H1 (cell line): ENCODE results near the gene SMAD1.

Source experiments
- ATF2 ChIP-seq: IDR thresholded peaks from 2 replicates; pipeline ENCODE4 v1.6.1; 2012; ENCODE audit warnings: low read length, inconsistent platforms
- BRCA1 ChIP-seq: IDR thresholded peaks from 2 replicates; pipeline ENCODE4 v1.6.1; 2012; ENCODE audit warnings: low read depth, low read length, improper control_type of control experiment
- CBX5 ChIP-seq: fragments of 300-800, 300-1000 bp; sonication (generic); IDR thresholded peaks from 2 replicates; pipeline ENCODE4 v1.7.1; 2016; ENCODE audit warnings: antibody characterized with exemption, low read length, low read depth
- CEBPB ChIP-seq: IDR thresholded peaks from 2 replicates; pipeline ENCODE4 v1.6.1; 2012; ENCODE audit warnings: low read depth, low read length
- CTCF ChIP-seq, 3 experiments: IDR thresholded peaks; 1 replicate in 2 of 3; 2 replicates in 1 of 3; pipeline versions ENCODE4 v1.5.1 to v1.6.1; 2011; ENCODE audit warnings: low read length in 3 of 3, mild to moderate bottlenecking in 3 of 3, inconsistent platforms in 2 of 3, low read depth in 1 of 3, moderate library complexity in 1 of 3; ENCODE audit not compliant: insufficient read depth in 1 of 3; ENCODE audit errors: control extremely low read depth in 1 of 3
- EP300 ChIP-seq, 2 experiments: IDR thresholded peaks; 1 replicate in 1 of 2; 2 replicates in 1 of 2; pipeline ENCODE4 v1.6.1; 2011 to 2012; ENCODE audit warnings: low read depth in 2 of 2, low read length in 2 of 2, mild to moderate bottlenecking in 2 of 2, borderline replicate concordance in 1 of 2, inconsistent platforms in 1 of 2, moderate library complexity in 1 of 2
- GABPA ChIP-seq: IDR thresholded peaks from 2 replicates; pipeline ENCODE4 v1.6.1; 2011; ENCODE audit warnings: mild to moderate bottlenecking, low read length, moderate library complexity, borderline replicate concordance; ENCODE audit not compliant: insufficient read depth
- HDAC6 ChIP-seq: IDR thresholded peaks from one replicate; pipeline ENCODE4 v1.7.1; 2012; ENCODE audit warnings: low read depth, mild to moderate bottlenecking, inconsistent platforms, low read length, moderate library complexity
- MAFK ChIP-seq: IDR thresholded peaks from 2 replicates; pipeline ENCODE4 v1.6.1; 2012; ENCODE audit warnings: low read depth, mild to moderate bottlenecking, improper control_type of control experiment, low read length
- MAX ChIP-seq: IDR thresholded peaks from 2 replicates; pipeline ENCODE4 v1.6.1; 2012; ENCODE audit warnings: inconsistent platforms
- POLR2A ChIP-seq, 2 experiments: IDR thresholded peaks; 1 replicate in 1 of 2; 2 replicates in 1 of 2; pipeline ENCODE4 v1.6.1; 2011; ENCODE audit warnings: low read depth in 2 of 2, low read length in 2 of 2, mild to moderate bottlenecking in 2 of 2; ENCODE audit errors: control extremely low read depth in 1 of 2
- SIX5 ChIP-seq: IDR thresholded peaks from 2 replicates; pipeline ENCODE4 v1.6.1; 2011; ENCODE audit warnings: mild to moderate bottlenecking, low read depth, low read length
- SRF ChIP-seq: IDR thresholded peaks from 2 replicates; pipeline ENCODE4 v1.6.1; 2011; ENCODE audit warnings: mild to moderate bottlenecking, low read depth, low read length, moderate library complexity
- SUZ12 ChIP-seq: fragments of 200-600 bp; sonication (generic); IDR thresholded peaks from 2 replicates; pipeline ENCODE4 v1.6.1; 2012; ENCODE audit warnings: mild to moderate bottlenecking, inconsistent platforms, low read length, moderate library complexity, mixed read lengths

- TF ChIP-seq MAFK (no peak), MAX (no peak), CTCF (IDR thresholded peaks at IDR 0.05; ENCODE audit: control extremely low read depth in 1 of 3, insufficient read depth in 1 of 3, low read depth in 1 of 3, low read length in 3 of 3) (no peak), EP300 (IDR thresholded peaks at IDR 0.05; ENCODE audit: borderline replicate concordance in 1 of 2, low read depth in 2 of 2, low read length in 2 of 2) (no peak), CBX5 (no peak), BRCA1 (no peak), CEBPB (no peak), GABPA (no peak), POLR2A (IDR thresholded peaks at IDR 0.05; ENCODE audit: control extremely low read depth in 1 of 2, low read depth in 2 of 2, low read length in 2 of 2) (no peak), SIX5 (no peak), SRF (no peak), SUZ12 (no peak), ATF2 (no peak), HDAC6 (no peak)
Measured at GRCh38 chr4:145436114-145436513, 45.5 kb upstream of the SMAD1 start.
